Astrocyte of the spinal cord (primary cell): ENCODE results near the gene DSCAM.
"Not testable (repeated sequence)": the region's sequence is repeated elsewhere in the genome, so short reads cannot be mapped to it uniquely, and the experiment has no call there.

Experiments
- DNase-seq: peaks from one replicate; pipeline ENCODE4 v3.0.0; 2011; ENCODE audit warnings: low read depth, low spot score
- H3K4me3 ChIP-seq: 2 replicates; pipeline ENCODE4 v1.5.1; 2011; ENCODE audit warnings: low read depth, mild to moderate bottlenecking, low read length, moderate library complexity
- in situ Hi-C: cut with HindIII; loops from 2 replicates; pipeline ENCODE4 v1.10.0; 2017; ENCODE audit warnings: low sequenced_read_pairs
- TF ChIP-seq, protein P1 (sequence below): IDR thresholded peaks from 2 replicates; pipeline ENCODE4 v1.5.1; 2012; ENCODE audit warnings: low read depth, mild to moderate bottlenecking, low read length, inconsistent platforms

Gene DSCAM

DNA sequence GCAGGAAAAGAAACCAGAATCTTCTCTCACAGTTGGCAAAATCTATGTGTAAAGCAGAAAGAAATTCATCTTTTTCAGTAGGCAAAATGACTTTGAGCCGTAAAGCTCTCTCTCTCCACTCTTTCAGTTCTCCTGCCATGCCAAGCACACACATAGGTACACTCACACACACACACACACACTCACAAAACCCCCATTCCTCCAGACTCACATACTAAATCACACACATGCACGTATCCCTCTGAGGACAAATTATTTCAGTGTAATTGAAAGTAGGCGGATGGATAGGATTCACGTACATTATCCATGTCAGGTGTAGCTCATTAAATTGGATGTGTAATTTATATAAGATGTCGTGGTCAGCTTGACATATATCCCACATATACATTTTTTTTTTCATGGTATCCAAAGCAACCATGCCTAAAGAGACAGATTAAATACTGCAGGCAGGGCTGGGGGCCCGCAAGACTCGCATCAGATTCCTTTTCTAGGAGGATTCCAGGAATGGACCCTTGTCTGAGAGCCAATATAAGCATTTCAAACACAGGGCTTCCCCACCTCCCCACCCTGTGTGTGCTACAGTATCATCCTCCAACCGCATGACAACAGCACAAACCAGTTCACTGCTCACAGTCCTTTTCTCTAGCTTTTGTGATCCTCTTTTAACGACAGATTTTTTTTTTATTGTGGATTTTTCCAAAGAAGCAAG is 658.9 kb downstream of the DSCAM start:
- H3K4me3 ChIP-seq = no peak overlapping the region
- no peak for DNase-seq
- TF ChIP-seq, protein P1, sequence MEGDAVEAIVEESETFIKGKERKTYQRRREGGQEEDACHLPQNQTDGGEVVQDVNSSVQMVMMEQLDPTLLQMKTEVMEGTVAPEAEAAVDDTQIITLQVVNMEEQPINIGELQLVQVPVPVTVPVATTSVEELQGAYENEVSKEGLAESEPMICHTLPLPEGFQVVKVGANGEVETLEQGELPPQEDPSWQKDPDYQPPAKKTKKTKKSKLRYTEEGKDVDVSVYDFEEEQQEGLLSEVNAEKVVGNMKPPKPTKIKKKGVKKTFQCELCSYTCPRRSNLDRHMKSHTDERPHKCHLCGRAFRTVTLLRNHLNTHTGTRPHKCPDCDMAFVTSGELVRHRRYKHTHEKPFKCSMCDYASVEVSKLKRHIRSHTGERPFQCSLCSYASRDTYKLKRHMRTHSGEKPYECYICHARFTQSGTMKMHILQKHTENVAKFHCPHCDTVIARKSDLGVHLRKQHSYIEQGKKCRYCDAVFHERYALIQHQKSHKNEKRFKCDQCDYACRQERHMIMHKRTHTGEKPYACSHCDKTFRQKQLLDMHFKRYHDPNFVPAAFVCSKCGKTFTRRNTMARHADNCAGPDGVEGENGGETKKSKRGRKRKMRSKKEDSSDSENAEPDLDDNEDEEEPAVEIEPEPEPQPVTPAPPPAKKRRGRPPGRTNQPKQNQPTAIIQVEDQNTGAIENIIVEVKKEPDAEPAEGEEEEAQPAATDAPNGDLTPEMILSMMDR = no peak
- in situ Hi-C loops = no loop called here

DNA sequence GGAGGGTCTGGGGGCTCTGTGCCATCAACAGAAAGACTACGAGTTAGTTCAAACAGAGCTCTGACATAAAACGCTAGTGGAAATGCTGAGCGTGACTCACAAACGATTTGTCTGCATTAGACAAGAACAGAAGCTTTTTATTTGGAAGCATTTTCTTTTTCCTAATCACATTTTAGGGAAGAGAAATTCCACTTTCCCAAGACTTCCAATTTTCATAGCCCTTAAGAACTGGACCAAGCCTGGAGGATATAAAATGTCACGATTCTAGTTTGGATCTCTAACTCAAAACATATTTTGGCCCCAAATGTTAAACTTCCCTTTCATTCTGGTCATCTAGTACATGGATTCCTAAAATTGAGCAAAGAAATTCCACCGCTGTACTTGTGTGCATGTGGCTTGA is 659.7 kb downstream of the DSCAM start:
- TF ChIP-seq, protein P1 = no peak
- in situ Hi-C loops = no loop called here
- H3K4me3 ChIP-seq = no peak overlapping the region
- DNase-seq = no peak

DNA sequence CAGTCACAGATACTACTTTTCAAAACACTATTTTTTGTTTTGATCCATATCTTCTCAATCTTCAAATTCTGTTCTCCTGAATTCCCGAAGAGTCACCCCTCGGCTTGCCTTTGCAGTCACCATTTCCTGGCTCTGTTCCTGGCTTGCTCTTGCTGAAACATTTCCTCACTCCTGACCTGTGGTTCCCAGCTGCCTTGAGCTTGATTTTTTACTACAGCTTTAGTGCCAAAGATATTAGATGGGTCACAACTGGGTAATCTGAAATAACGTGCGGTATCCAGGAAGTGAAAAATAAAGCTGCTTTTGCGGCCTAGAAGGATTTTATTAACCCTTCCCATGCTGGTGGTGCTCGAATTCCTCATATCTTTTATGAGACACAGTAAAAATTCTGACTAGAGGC is 660.9 kb downstream of the DSCAM start:
- DNase-seq = peak; percentile 40
- in situ Hi-C loops = no loop called here
- no peak overlapping the region for H3K4me3 ChIP-seq
- TF ChIP-seq, protein P1 = no peak

DNA sequence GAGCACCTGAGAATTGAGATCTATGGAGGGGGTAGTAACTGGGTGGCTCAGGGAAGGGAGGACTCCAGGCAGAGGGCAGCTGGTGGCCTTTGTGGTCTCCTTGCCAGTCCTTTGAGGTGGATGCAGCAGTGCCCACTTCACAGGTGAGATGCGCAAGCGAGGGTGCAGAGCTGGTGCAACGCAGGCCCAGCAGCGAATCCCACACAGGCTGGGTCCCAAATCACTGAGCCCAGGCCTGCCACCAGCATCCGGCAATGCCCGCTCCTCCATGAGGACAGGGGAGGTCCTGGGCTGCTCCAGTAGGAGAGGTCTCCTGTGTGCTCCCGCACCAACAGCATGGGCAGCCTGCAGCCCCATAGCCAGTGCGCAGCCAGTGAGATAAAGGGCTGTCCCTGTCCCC is 661.8 kb downstream of the DSCAM start:
- in situ Hi-C loops = no loop called here
- no peak for DNase-seq
- no peak overlapping the region for H3K4me3 ChIP-seq

DNA sequence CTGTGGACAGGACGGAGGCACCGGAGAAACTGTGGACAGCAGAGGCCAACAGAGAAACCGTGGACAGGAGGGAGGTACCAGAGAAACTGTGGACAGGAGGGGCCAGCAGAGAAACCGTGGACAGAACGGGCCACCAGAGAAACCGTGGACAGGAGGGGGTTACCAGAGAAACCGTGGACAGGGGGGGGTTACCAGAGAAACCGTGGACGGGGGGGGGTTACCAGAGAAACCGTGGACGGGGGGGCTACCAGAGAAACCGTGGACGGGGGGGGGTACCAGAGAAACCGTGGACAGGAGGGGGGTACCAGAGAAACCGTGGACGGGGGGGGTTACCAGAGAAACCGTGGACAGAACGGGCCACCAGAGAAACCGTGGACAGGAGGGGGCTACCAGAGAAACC is 664.5 kb downstream of the DSCAM start:
- H3K4me3 ChIP-seq, DNase-seq, in situ Hi-C loops: not testable (repeated sequence)

More for the DNA sequence above, 661.8 kb downstream of the DSCAM start:
- TF ChIP-seq, protein P1 = no peak

DNA sequence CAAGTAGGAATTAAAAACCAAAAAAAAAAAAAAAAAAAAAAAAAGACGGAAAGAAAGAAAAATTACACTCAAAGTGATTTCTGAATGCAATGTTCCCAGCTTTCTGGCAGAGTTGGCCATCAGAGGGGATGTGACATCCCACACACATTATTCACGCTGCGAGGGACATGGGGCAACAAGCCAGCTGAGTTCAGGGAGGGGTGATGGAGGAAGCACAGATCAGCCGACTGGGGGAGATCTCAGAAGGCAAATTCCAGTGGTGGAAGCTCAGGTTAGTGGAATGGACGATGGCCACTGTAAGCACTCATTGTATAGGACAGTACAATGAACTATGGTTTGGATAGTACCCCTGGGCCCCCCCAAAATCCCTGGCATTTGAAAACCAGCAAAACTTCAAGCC is 667.8 kb downstream of the DSCAM start:
- in situ Hi-C loops = no loop called here
- no peak for DNase-seq
- H3K4me3 ChIP-seq = no peak overlapping the region
- TF ChIP-seq, protein P1 = no peak

DNA sequence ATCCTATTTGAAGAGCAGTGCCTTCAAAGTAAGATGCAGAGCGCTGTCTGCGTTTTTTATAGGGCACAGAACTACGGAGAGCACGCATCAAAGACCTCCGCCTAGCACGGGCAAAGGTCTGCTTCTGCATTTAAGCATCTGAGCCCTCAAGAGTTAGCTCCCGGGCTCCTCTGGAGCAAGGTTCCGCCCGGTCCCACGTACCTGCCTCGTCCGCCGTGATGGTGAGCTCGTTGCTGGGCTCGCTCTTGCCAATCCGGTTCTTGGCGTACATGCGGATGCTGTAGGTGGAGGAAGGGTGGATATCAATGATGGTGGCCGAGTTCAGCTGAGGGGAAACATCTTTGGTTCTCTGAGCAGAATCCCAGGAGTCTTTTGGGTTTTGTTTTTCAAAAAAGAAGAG is 668.2 kb downstream of the DSCAM start:
- DNase-seq = no peak
- in situ Hi-C loops = no loop called here
- H3K4me3 ChIP-seq = no peak overlapping the region
- TF ChIP-seq, protein P1 = no peak
